GM12873 (cell line): ENCODE measurements around the gene C1orf21.

Experiments used
- CTCF ChIP-seq: IDR thresholded peaks from 2 replicates; pipeline ENCODE4 v1.5.1; 2012; ENCODE audit warnings: low read depth, mild to moderate bottlenecking, moderate library complexity, low read length, control low read depth; ENCODE audit not compliant: insufficient read depth; ENCODE audit errors: missing control alignments

C1orf21 gene

GRCh38 chr1:184497959-184498723, 111.3 kb downstream of the C1orf21 start:
- TF ChIP-seq CTCF: no peak

- no peak for TF ChIP-seq CTCF
Observed at GRCh38 chr1:184499616-184500015, 112.8 kb downstream of the C1orf21 start.

- TF ChIP-seq CTCF: no peak
Observed at GRCh38 chr1:184502161-184502560, 115.3 kb downstream of the C1orf21 start.

GRCh38 chr1:184503221-184503749, 116.5 kb downstream of the C1orf21 start:
- no peak for TF ChIP-seq CTCF

- no peak for TF ChIP-seq CTCF
Observed at GRCh38 chr1:184504040-184504954, 117.5 kb downstream of the C1orf21 start.

- TF ChIP-seq CTCF: no peak
Observed at GRCh38 chr1:184504955-184505338, 118.1 kb downstream of the C1orf21 start.

- TF ChIP-seq CTCF: no peak
Observed at GRCh38 chr1:184506481-184506880, 119.7 kb downstream of the C1orf21 start.
